IMR-90 (cell line): Measurements from ENCODE around the gene TMBIM6. TPM values are rescaled to one million over a fixed set of nuclear protein-coding genes. Genes with fewer than 3 reads are reported as not detected.

ENCODE experiments used
- ATAC-seq: fragments of 200-7000 bp; cut with Tn5 transposase; 2 replicates; pipeline ENCODE4 v1.9.1; 2020; ENCODE audit warnings: low read depth, mild to moderate bottlenecking, moderate library complexity
- BruUV-seq: library from RNA; stranded (reverse); fragments of 400-500 nt; replicated peaks from 2 replicates; lab custom pipeline; 2021; lab: Mats Ljungman, UMichigan
- CTCF ChIA-PET: fragments of 300-600 bp; formaldehyde crosslinking; extraction: SDS; loops from one replicate; lab custom pipeline; 2021; ENCODE audit warnings: antibody characterized with exemption; lab: Yijun Ruan, JAX
- POLR2A ChIA-PET: fragments of 300-600 bp; sonication (Branson Sonifier 250); formaldehyde crosslinking; loops from one replicate; lab custom pipeline; 2022; ENCODE audit warnings: antibody characterized with exemption; ENCODE audit not compliant: unreplicated experiment; lab: Charles Lee
- DNase-seq: peaks from one replicate; pipeline ENCODE4 v3.0.0; 2013
- H2AFZ ChIP-seq: replicated peaks from 2 replicates; pipeline ENCODE3; 2013; ENCODE audit warnings: low read length, mild to moderate bottlenecking; ENCODE audit not compliant: poor library complexity
- H2AK5ac ChIP-seq: 2 replicates; pipeline ENCODE4 v1.6.1; 2013; ENCODE audit warnings: low read depth, low read length, inconsistent platforms
- H2AK9ac ChIP-seq: replicated peaks from 2 replicates; pipeline ENCODE3; 2013; ENCODE audit warnings: mild to moderate bottlenecking, low read depth, low read length, moderate library complexity; ENCODE audit not compliant: poor library complexity
- H2BK120ac ChIP-seq: 2 replicates; pipeline ENCODE4 v1.6.1; 2013; ENCODE audit warnings: low read depth, low read length, inconsistent platforms
- H2BK15ac ChIP-seq: 3 replicates; pipeline ENCODE4 v1.6.1; 2013; ENCODE audit warnings: low read depth, low read length, inconsistent platforms
- H2BK20ac ChIP-seq: 2 replicates; pipeline ENCODE4 v1.6.1; 2013; ENCODE audit warnings: low read depth, mild to moderate bottlenecking, inconsistent platforms, low read length, moderate library complexity
- H2BK5ac ChIP-seq: 2 replicates; pipeline ENCODE4 v1.6.1; 2013; ENCODE audit warnings: mild to moderate bottlenecking, low read depth, low read length, inconsistent platforms; ENCODE audit not compliant: poor library complexity, severe bottlenecking
- H3K14ac ChIP-seq: replicated peaks from 2 replicates; pipeline ENCODE4 v1.6.1; 2013; ENCODE audit warnings: low read depth, low read length, inconsistent platforms
- H3K18ac ChIP-seq: 2 replicates; pipeline ENCODE4 v1.6.1; 2013; ENCODE audit warnings: low read depth, low read length, control low read depth
- H3K23ac ChIP-seq: 2 replicates; pipeline ENCODE4 v1.6.1; 2013; ENCODE audit warnings: low read depth, low read length, inconsistent platforms
- H3K27ac ChIP-seq: 2 replicates; pipeline ENCODE4 v1.5.1; 2013; ENCODE audit warnings: mild to moderate bottlenecking, control low read depth, low read length; ENCODE audit not compliant: insufficient read depth
- H3K27me3 ChIP-seq: 2 replicates; pipeline ENCODE4 v1.6.1; 2013; ENCODE audit warnings: low read length; ENCODE audit not compliant: control insufficient read depth, insufficient read depth
- H3K36me3 ChIP-seq: 2 replicates; pipeline ENCODE4 v1.6.1; 2013; ENCODE audit warnings: low read length, mixed read lengths; ENCODE audit not compliant: control insufficient read depth, insufficient read depth
- H3K4ac ChIP-seq: 2 replicates; pipeline ENCODE4 v1.6.1; 2013; ENCODE audit warnings: low read depth, low read length, inconsistent platforms
- H3K4me1 ChIP-seq: 2 replicates; pipeline ENCODE4 v1.6.1; 2013; ENCODE audit warnings: low read length, mixed read lengths; ENCODE audit not compliant: control insufficient read depth, insufficient read depth
- H3K4me2 ChIP-seq: 2 replicates; pipeline ENCODE4 v1.6.1; 2013; ENCODE audit warnings: low read depth, mild to moderate bottlenecking, control low read depth, low read length, moderate library complexity
- H3K4me3 ChIP-seq: 2 replicates; pipeline ENCODE4 v1.5.1; 2013; ENCODE audit warnings: low read depth, mild to moderate bottlenecking, control low read depth, low read length, moderate library complexity; ENCODE audit not compliant: insufficient read depth
- H3K56ac ChIP-seq: 2 replicates; pipeline ENCODE4 v1.6.1; 2013; ENCODE audit warnings: low read length, inconsistent platforms; ENCODE audit not compliant: insufficient read depth; ENCODE audit errors: extremely low read depth
- H3K79me1 ChIP-seq, 2 experiments: 2 replicates each; pipeline ENCODE4 v1.6.1; 2013; ENCODE audit warnings: low read length in 2 of 2, inconsistent platforms in 1 of 2, low read depth in 1 of 2
- H3K9ac ChIP-seq: 2 replicates; pipeline ENCODE4 v1.6.1; 2013; ENCODE audit warnings: low read depth, low read length, control low read depth
- H3K9me1 ChIP-seq: 2 replicates; pipeline ENCODE4 v1.6.1; 2013; ENCODE audit warnings: low read length, inconsistent platforms; ENCODE audit not compliant: insufficient read depth
- H3K9me3 ChIP-seq: 2 replicates; pipeline ENCODE4 v1.6.1; 2013; ENCODE audit warnings: low read length; ENCODE audit not compliant: control insufficient read depth, insufficient read depth
- H4K20me1 ChIP-seq: 2 replicates; pipeline ENCODE4 v1.6.1; 2013; ENCODE audit warnings: low read length, inconsistent platforms; ENCODE audit not compliant: insufficient read depth
- H4K5ac ChIP-seq: 2 replicates; pipeline ENCODE4 v1.6.1; 2013; ENCODE audit warnings: mild to moderate bottlenecking, low read depth, low read length, control low read depth
- H4K8ac ChIP-seq, 2 experiments: 2 replicates each; pipeline ENCODE4 v1.6.1; 2013; ENCODE audit warnings: low read depth in 2 of 2, low read length in 2 of 2, control low read depth in 1 of 2, inconsistent platforms in 1 of 2
- H4K91ac ChIP-seq: 2 replicates; pipeline ENCODE4 v1.6.1; 2013; ENCODE audit warnings: low read depth, low read length, inconsistent platforms; ENCODE audit not compliant: insufficient read depth
- BHLHE40 ChIP-seq: fragments of 150-350 bp; IDR thresholded peaks from 2 replicates; pipeline ENCODE4 v1.6.1; 2016; ENCODE audit warnings: mild to moderate bottlenecking, low read depth, low read length
- MAFK ChIP-seq: IDR thresholded peaks from 2 replicates; pipeline ENCODE4 v1.6.1; 2012; ENCODE audit warnings: low read depth, low read length, improper control_type of control experiment
- MAZ ChIP-seq: IDR thresholded peaks from 2 replicates; pipeline ENCODE4 v1.6.1; 2012; ENCODE audit warnings: low read depth, mild to moderate bottlenecking, low read length, improper control_type of control experiment, moderate library complexity, borderline replicate concordance
- POLR2A ChIP-seq: IDR thresholded peaks from 2 replicates; pipeline ENCODE4 v1.6.1; 2012; ENCODE audit warnings: mild to moderate bottlenecking, low read depth, low read length
- WGBS, 2 experiments: methylation state at CpG; one replicate each; pipeline versions ENCODE4 v1.1.5 to v1.1.7; 2013; ENCODE audit warnings: missing lambda C conversion rate in 2 of 2; ENCODE audit not compliant: insufficient read length in 1 of 2; ENCODE audit errors: extremely low coverage in 2 of 2; 5-methylcytosine and 5-hydroxymethylcytosine counted together
- dilution Hi-C: fragments of 300-500 bp; cut with HindIII; formaldehyde crosslinking; loops from one replicate; pipeline ENCODE4 v1.14.3; 2018; ENCODE audit warnings: low sequenced_read_pairs; ENCODE audit not compliant: unreplicated experiment
- in situ Hi-C: fragments of 300-500 bp; cut with MboI; formaldehyde crosslinking; loops from 3 replicates; pipeline ENCODE4 v1.14.3; 2019; ENCODE audit warnings: low sequenced_read_pairs, inconsistent platforms, mixed read lengths
- intact Hi-C: fragments of 100-400 bp; cut with micrococcal nuclease; formaldehyde crosslinking; loops from 2 replicates; pipeline ENCODE4 v1.10.0; 2022
- polyA plus RNA-seq, 3 experiments: library from polyadenylated mRNA; depleted of rRNA; stranded (reverse); fragments of >200 nt; gene quantifications; 2 replicates each; pipeline ENCODE4 v1.2.3, GENCODE V29; 2012; ENCODE audit warnings: low replicate concordance in 1 of 3
- total RNA-seq: library from RNA; depleted of rRNA; stranded (reverse); fragments of >200 nt; gene quantifications from 2 replicates; pipeline ENCODE4 v1.2.3, GENCODE V29; 2012
- TF ChIP-seq, protein P1 (sequence below): fragments of 150-350 bp; IDR thresholded peaks from 2 replicates; pipeline ENCODE4 v1.6.1; 2017; ENCODE audit warnings: mild to moderate bottlenecking, antibody characterized with exemption, low read length, low read depth

The TMBIM6 gene
- total and polyA plus RNA-seq, 2 of the 4 experiments (the other 2 are of a cell fraction), result 255 to 285 TPM

DNA sequence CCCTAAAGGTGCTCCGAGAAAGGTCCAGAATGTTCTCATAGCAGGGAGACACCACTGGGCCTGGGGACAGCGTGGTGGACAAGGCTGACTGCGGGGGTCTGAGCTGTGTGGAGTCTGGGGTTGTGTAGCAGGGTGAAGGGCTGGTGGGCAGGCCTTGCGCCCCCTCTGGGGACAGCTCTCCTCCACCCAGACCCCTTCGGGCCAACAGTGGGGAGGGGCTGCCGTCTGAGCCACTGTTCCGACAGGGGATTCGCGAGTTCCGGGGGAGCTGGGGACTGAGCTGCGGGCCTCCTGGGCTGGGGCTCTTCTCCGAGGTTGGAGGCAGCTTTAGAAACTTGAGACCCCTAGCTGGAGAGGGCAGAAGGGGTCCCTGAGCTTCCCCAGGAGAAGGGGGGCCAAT, 54.8 kb downstream of the TMBIM6 start:
- H3K14ac ChIP-seq, result no peak overlapping the region
- intact Hi-C loops, result no loop called here
- H3K4me1 ChIP-seq, result no peaks in the 10 kb centered on the region
- BruUV-seq, result no TSS peak
- H3K4me2 ChIP-seq, result no peak overlapping the region
- H3K9me1 ChIP-seq, result no peaks in the 10 kb centered on the region; the same call in 1 of the 2 replicates
- H3K27me3 ChIP-seq, result no peaks in the 10 kb centered on the region
- TF ChIP-seq MAZ (no peak), POLR2A (no peak), MAFK (no peak), BHLHE40 (no peak)
- TF ChIP-seq, protein P1, sequence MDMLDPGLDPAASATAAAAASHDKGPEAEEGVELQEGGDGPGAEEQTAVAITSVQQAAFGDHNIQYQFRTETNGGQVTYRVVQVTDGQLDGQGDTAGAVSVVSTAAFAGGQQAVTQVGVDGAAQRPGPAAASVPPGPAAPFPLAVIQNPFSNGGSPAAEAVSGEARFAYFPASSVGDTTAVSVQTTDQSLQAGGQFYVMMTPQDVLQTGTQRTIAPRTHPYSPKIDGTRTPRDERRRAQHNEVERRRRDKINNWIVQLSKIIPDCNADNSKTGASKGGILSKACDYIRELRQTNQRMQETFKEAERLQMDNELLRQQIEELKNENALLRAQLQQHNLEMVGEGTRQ, result no peak
- no peak overlapping the region for H2AFZ ChIP-seq
- no peak overlapping the region for H4K5ac ChIP-seq
- H3K36me3 ChIP-seq, result peaks cover 77% of the 10 kb centered on the region
- peaks cover 8% of the 10 kb centered on the region; the same call in 1 of the 2 replicates for H4K20me1 ChIP-seq
- no peak overlapping the region for H3K23ac ChIP-seq
- H3K4ac ChIP-seq, result no peak overlapping the region
- in situ Hi-C loops, result no loop called here
- no peak overlapping the region for H3K9ac ChIP-seq
- CTCF ChIA-PET, result no interaction called here
- ATAC-seq (no peak), DNase-seq (no peak)
- H3K79me1 ChIP-seq, result 0 out of 4 replicates have a peak, but pooled peaks cover 0 to 5% of the 10 kb centered on the region in 2 experiments
- H3K4me3 ChIP-seq, result no peak overlapping the region
- no peak overlapping the region for H2BK20ac ChIP-seq
- H3K9me3 ChIP-seq, result no peaks in the 10 kb centered on the region
- H2BK15ac ChIP-seq, result no peak overlapping the region
- no peak overlapping the region for H3K56ac ChIP-seq
- POLR2A ChIA-PET, result no interaction called here
- 100% methylated on average over 1 of the region's 12 CpGs; no CpG with 5 or more reads in 1 of the 2 experiments for WGBS, 2 experiments
- H3K27ac ChIP-seq, result no peak overlapping the region
- H2BK5ac ChIP-seq, result no peak overlapping the region
- no peak overlapping the region for H2AK5ac ChIP-seq
- no peak overlapping the region for H2AK9ac ChIP-seq
- no peak overlapping the region for H4K8ac ChIP-seq
- no peak overlapping the region for H4K91ac ChIP-seq
- no peak overlapping the region for H2BK120ac ChIP-seq
- dilution Hi-C loops, result no loop called here
- H3K18ac ChIP-seq, result no peak overlapping the region
